Skin of body (tissue), 2 donors: ENCODE results near the gene CCDC148. TPM values are rescaled to one million over a fixed set of nuclear protein-coding genes. Genes with fewer than 3 reads are reported as not detected.
A peak's percentile ranks its signal among the peaks of the same experiment; 100 is the strongest.

Experiments
- DNase-seq: peaks from one replicate; lab custom pipeline; 2025; lab: John Stamatoyannopoulos, UW
- total RNA-seq: library from RNA; depleted of rRNA; stranded (reverse); fragments of >200 nt; gene quantifications from one replicate; pipeline ENCODE4 v1.2.3, GENCODE V29; 2014

CCDC148 gene
- total RNA-seq, 1 donor from 2014 or later = 1.2 TPM

GRCh38 chr2:158214431-158214830 is 242.1 kb downstream of the CCDC148 start:
- DNase-seq = peak; percentile 27

- DNase-seq = no peak
Measured at GRCh38 chr2:158213773-158214172, 242.8 kb downstream of the CCDC148 start.

- DNase-seq = peak; percentile 11
Measured at GRCh38 chr2:158212301-158212700, 244.3 kb downstream of the CCDC148 start.

GRCh38 chr2:158211502-158211901 is 245.1 kb downstream of the CCDC148 start:
- DNase-seq = no peak

- DNase-seq = no peak
Measured at GRCh38 chr2:158207354-158207753, 249.2 kb downstream of the CCDC148 start.

- DNase-seq = no peak
Measured at GRCh38 chr2:158205215-158205614, 251.3 kb downstream of the CCDC148 start.

- DNase-seq = no peak
Measured at GRCh38 chr2:158204741-158205165, 251.8 kb downstream of the CCDC148 start.

- DNase-seq = peak; percentile 33
Measured at GRCh38 chr2:158202161-158202815, 254.3 kb downstream of the CCDC148 start.

- no peak for DNase-seq
Measured at GRCh38 chr2:158199928-158200650, 256.5 kb downstream of the CCDC148 start.

- no peak for DNase-seq
Measured at GRCh38 chr2:158197940-158198339, 258.6 kb downstream of the CCDC148 start.

- peak; percentile 6 for DNase-seq
Measured at GRCh38 chr2:158194229-158194628, 262.3 kb downstream of the CCDC148 start.

GRCh38 chr2:158192515-158193443 is 263.8 kb downstream of the CCDC148 start:
- DNase-seq = no peak

- DNase-seq = peak; percentile 58
Measured at GRCh38 chr2:158191076-158191895, 265.3 kb downstream of the CCDC148 start.

- no peak for DNase-seq
Measured at GRCh38 chr2:158189526-158189925, 267.0 kb downstream of the CCDC148 start.

- DNase-seq = no peak
Measured at GRCh38 chr2:158187908-158188307, 268.6 kb downstream of the CCDC148 start.

- DNase-seq = no peak
Measured at GRCh38 chr2:158184556-158185343, 271.8 kb downstream of the CCDC148 start.

GRCh38 chr2:158184001-158184400 is 272.6 kb downstream of the CCDC148 start:
- no peak for DNase-seq

- no peak for DNase-seq
Measured at GRCh38 chr2:158182676-158183295, 273.8 kb downstream of the CCDC148 start.

GRCh38 chr2:158181171-158181570 is 275.4 kb downstream of the CCDC148 start:
- no peak for DNase-seq

- no peak for DNase-seq
Measured at GRCh38 chr2:158179660-158180059, 276.9 kb downstream of the CCDC148 start.
